Uterus (tissue), 4 donors: Measurements from ENCODE around the gene STC2. TPM values are rescaled to one million over a fixed set of nuclear protein-coding genes. Genes with fewer than 3 reads are reported as not detected.

Source experiments
- DNase-seq, 2 donors: peaks; one replicate each; pipeline ENCODE4 v3.0.0-alpha.2; 2019 to 2020
- H3K27ac ChIP-seq, 2 donors: fragments of 200-600 bp; sonication (generic); 1 replicate in 1 of 2; 2 replicates in 1 of 2; pipeline ENCODE4 v1.5.1; 2016 to 2018
- H3K27me3 ChIP-seq, 2 donors: fragments of 200-600 bp; sonication (generic); one replicate each; pipeline ENCODE4 v1.5.1; 2018 to 2019; ENCODE audit warnings: control low read depth in 1 of 2
- H3K36me3 ChIP-seq, 2 donors: fragments of 200-600 bp; sonication (generic); one replicate each; pipeline ENCODE4 v1.5.1; 2019; ENCODE audit warnings: control low read depth in 1 of 2
- H3K4me1 ChIP-seq, 2 donors: fragments of 200-600 bp; sonication (generic); one replicate each; pipeline ENCODE4 v1.5.1; 2018 to 2019; ENCODE audit warnings: control low read depth in 1 of 2
- H3K4me3 ChIP-seq, 2 donors: fragments of 200-600 bp; sonication (generic); 1 replicate in 1 of 2; 2 replicates in 1 of 2; pipeline ENCODE4 v1.5.1; 2018 to 2019; ENCODE audit warnings: mild to moderate bottlenecking in 1 of 2
- H3K9me3 ChIP-seq, 2 donors: fragments of 200-600 bp; sonication (generic); one replicate each; pipeline ENCODE4 v1.5.1; 2019; ENCODE audit warnings: control low read depth in 1 of 2
- CTCF ChIP-seq, 4 experiments: fragments of 200-600 bp in 2 of 4; fragments of 450-650 bp in 2 of 4; sonication (generic) in 2 of 4; IDR thresholded peaks; one replicate each; pipeline ENCODE4 v1.5.1; 2016 to 2019; ENCODE audit warnings: antibody characterized with exemption in 4 of 4, mild to moderate bottlenecking in 2 of 4, moderate library complexity in 1 of 4
- POLR2A ChIP-seq, 2 donors: fragments of 450-650 bp; IDR thresholded peaks; one replicate each; pipeline ENCODE4 v1.6.1; 2016; ENCODE audit warnings: antibody characterized with exemption in 2 of 2, mild to moderate bottlenecking in 1 of 2, moderate library complexity in 1 of 2
- intact Hi-C: fragments of 100-400 bp; cut with DNase I; formaldehyde crosslinking; loops from one replicate; pipeline ENCODE4 v1.15.1; 2023; ENCODE audit warnings: low total_unique reads
- total RNA-seq, 4 donors: library from RNA; depleted of rRNA in 3 of 4; stranded (reverse); fragments of >200 nt in 3 of 4; gene quantifications; one replicate each; pipeline versions ENCODE4 v1.1.0 to v1.2.4, GENCODE V29; 2014 to 2023
- donor health status: DM: yes; HTN: yes; CAD: no.

Gene STC2
- total RNA-seq, 4 donors from 2014 or later = 0.26 to 3.4 (median 1.5) TPM; not detected in 1

GRCh38 chr5:173307695-173308094, 20.5 kb downstream of the STC2 start:
- H3K4me3 ChIP-seq = no peak overlapping the region
- H3K27me3 ChIP-seq = no peaks in the 10 kb centered on the region
- DNase-seq = no peak
- peaks cover 0 to 10% of the 10 kb centered on the region in 2 donors for H3K4me1 ChIP-seq
- H3K27ac ChIP-seq = no peak overlapping the region
- no peaks in the 10 kb centered on the region for H3K9me3 ChIP-seq
- H3K36me3 ChIP-seq = no peaks in the 10 kb centered on the region
- TF ChIP-seq CTCF (IDR thresholded peaks at IDR 0.05) (no peak), POLR2A (IDR thresholded peaks at IDR 0.05) (no peak)
- intact Hi-C loops = no loop called here

- Histone ChIP-seq H3K9me3 (no peaks in the 10 kb centered on the region), H3K4me1 (peaks cover 0 to 10% of the 10 kb centered on the region in 2 donors), H3K27ac (no peak overlapping the region), H3K36me3 (no peaks in the 10 kb centered on the region), H3K4me3 (no peak overlapping the region), H3K27me3 (no peaks in the 10 kb centered on the region)
- TF ChIP-seq CTCF (IDR thresholded peaks at IDR 0.05) = no peak
- no peak for TF ChIP-seq POLR2A (IDR thresholded peaks at IDR 0.05)
- intact Hi-C loops = no loop called here
- DNase-seq = no peak
These were observed 21.5 kb downstream of the STC2 start for GRCh38 chr5:173306695-173307094.

- Histone ChIP-seq H3K36me3 (no peaks in the 10 kb centered on the region), H3K27ac (no peak overlapping the region), H3K9me3 (no peaks in the 10 kb centered on the region), H3K4me3 (no peak overlapping the region), H3K4me1 (no peaks in the 10 kb centered on the region), H3K27me3 (no peaks in the 10 kb centered on the region)
- TF ChIP-seq POLR2A (IDR thresholded peaks at IDR 0.05) (no peak), CTCF (IDR thresholded peaks at IDR 0.05) (no peak)
- no peak for DNase-seq
- intact Hi-C loops = no loop called here
These were observed 23.6 kb downstream of the STC2 start for GRCh38 chr5:173304591-173304988.

- TF ChIP-seq CTCF (IDR thresholded peaks at IDR 0.05) = no peak
- no peak for TF ChIP-seq POLR2A (IDR thresholded peaks at IDR 0.05)
- Histone ChIP-seq H3K9me3 (no peaks in the 10 kb centered on the region), H3K4me3 (no peak overlapping the region), H3K27ac (no peak overlapping the region), H3K36me3 (no peaks in the 10 kb centered on the region), H3K4me1 (no peaks in the 10 kb centered on the region), H3K27me3 (no peaks in the 10 kb centered on the region)
- no peak for DNase-seq
- intact Hi-C loops = no loop called here
These were observed 24.2 kb downstream of the STC2 start for GRCh38 chr5:173303878-173304590.

GRCh38 chr5:173302546-173303155, 25.6 kb downstream of the STC2 start:
- H3K4me1 ChIP-seq = no peaks in the 10 kb centered on the region
- H3K27me3 ChIP-seq = no peaks in the 10 kb centered on the region
- intact Hi-C loops = no loop called here
- H3K36me3 ChIP-seq = no peaks in the 10 kb centered on the region
- DNase-seq = no peak
- H3K27ac ChIP-seq = no peak overlapping the region
- no peak overlapping the region for H3K4me3 ChIP-seq
- no peaks in the 10 kb centered on the region for H3K9me3 ChIP-seq
- TF ChIP-seq POLR2A (IDR thresholded peaks at IDR 0.05) = no peak
- no peak for TF ChIP-seq CTCF (IDR thresholded peaks at IDR 0.05)
